Spleen (tissue), 11 donors: ENCODE measurements around the gene POLA2. TPM values are rescaled to one million over a fixed set of nuclear protein-coding genes. Genes with fewer than 3 reads are reported as not detected.

Experiments used
- DNase-seq: peaks from one replicate; pipeline ENCODE4 v3.0.0-alpha.2; 2020
- H3K27ac ChIP-seq, 8 donors: fragments of 200-600 bp; sonication (generic) in 7 of 8; 1 replicate in 4 of 8; 2 replicates in 4 of 8; pipeline versions ENCODE4 v1.5.0 to v1.8.0; 2016 to 2021; ENCODE audit warnings: inconsistent platforms in 4 of 8, mild to moderate bottlenecking in 4 of 8, moderate library complexity in 1 of 8
- H3K27me3 ChIP-seq, 7 donors: fragments of 200-600 bp; sonication (generic) in 6 of 7; replicated peaks in 1 of 7; 1 replicate in 4 of 7; 2 replicates in 3 of 7; pipeline versions ENCODE4 v1.5.0 to v1.8.0; 2016 to 2021; ENCODE audit warnings: inconsistent platforms in 3 of 7, mild to moderate bottlenecking in 1 of 7
- H3K36me3 ChIP-seq, 6 donors: fragments of 200-600 bp; sonication (generic) in 5 of 6; 1 replicate in 4 of 6; 2 replicates in 2 of 6; pipeline versions ENCODE4 v1.5.0 to v1.8.0; 2016 to 2021; ENCODE audit warnings: inconsistent platforms in 2 of 6
- H3K4me1 ChIP-seq, 6 donors: fragments of 200-600 bp; sonication (generic) in 5 of 6; 1 replicate in 3 of 6; 2 replicates in 3 of 6; pipeline versions ENCODE4 v1.5.0 to v1.8.0; 2016 to 2021; ENCODE audit warnings: inconsistent platforms in 3 of 6
- H3K4me3 ChIP-seq, 8 donors: fragments of 200-600 bp; sonication (generic) in 7 of 8; 1 replicate in 4 of 8; 2 replicates in 4 of 8; pipeline versions ENCODE4 v1.5.0 to v1.8.0; 2016 to 2021; ENCODE audit warnings: inconsistent platforms in 4 of 8, mild to moderate bottlenecking in 4 of 8, moderate library complexity in 2 of 8
- H3K9me3 ChIP-seq, 8 donors: fragments of 200-600 bp; sonication (generic) in 7 of 8; 1 replicate in 4 of 8; 2 replicates in 4 of 8; pipeline versions ENCODE4 v1.5.0 to v1.8.0; 2016 to 2021; ENCODE audit warnings: inconsistent platforms in 4 of 8
- CTCF ChIP-seq, 11 experiments: fragments of 200-600 bp in 7 of 11; fragments of 450-650 bp in 4 of 11; sonication (generic) in 4 of 11; IDR thresholded peaks in 8 of 11; conservative IDR thresholded peaks in 3 of 11; 1 replicate in 7 of 11; 2 replicates in 4 of 11; pipeline versions ENCODE4 v1.4.0 to v1.8.0; 2016 to 2021; ENCODE audit warnings: antibody characterized with exemption in 11 of 11, inconsistent platforms in 4 of 11, mild to moderate bottlenecking in 1 of 11
- POLR2A ChIP-seq, 3 donors: fragments of 450-650 bp; IDR thresholded peaks; one replicate each; pipeline ENCODE4 v1.5.1; 2017; ENCODE audit warnings: antibody characterized with exemption in 3 of 3, mild to moderate bottlenecking in 1 of 3
- POLR2AphosphoS5 ChIP-seq, 3 donors: sonication (generic); formaldehyde crosslinking; IDR thresholded peaks; one replicate each; pipeline ENCODE4 v1.5.1; 2017; ENCODE audit warnings: antibody characterized with exemption in 3 of 3
- WGBS, 5 donors: extraction: QIAGEN DNeasy Blood & Tissue Kit in 3 of 5; methylation state at CpG; one replicate each; pipeline versions ENCODE4 v1.1.5 to v1.1.7; 2013 to 2018; 5-methylcytosine and 5-hydroxymethylcytosine counted together
- intact Hi-C: fragments of 100-400 bp; cut with DNase I; formaldehyde crosslinking; loops from one replicate; pipeline ENCODE4 v1.15.0; 2023; ENCODE audit warnings: low total_unique reads
- polyA plus RNA-seq, 3 donors: library from polyadenylated mRNA; stranded (reverse); fragments of 200-250 nt; gene quantifications; one replicate each; pipeline ENCODE4 v1.2.1, GENCODE V29; 2013
- total RNA-seq, 7 donors: library from RNA; depleted of rRNA in 3 of 7; stranded (reverse); fragments of >200 nt in 3 of 7; fragmentation: NEBNext Ultra II Directional in 4 of 7; extraction: Animal tissue kit (Norgen Biotek cat#: 25700) in 4 of 7; gene quantifications; one replicate each; pipeline versions ENCODE4 v1.1.0 to v1.2.1, GENCODE V29; 2016 to 2021
- donor health status: healthy with polysubstance abuse.
- donor health status: DM: no; HTN: no; CAD: no; lungs with moderate emphysema.
- donor health status: DM: no; HTN: no; CAD: no.
- donor health status: Bipolar disorder and iron deficiency.
- donor health status: healthy.
- donor health status: DM: no; HTN: no; CAD: no.
- donor health status: DM: yes; HTN: yes; CAD: no.

POLA2 gene
- total and polyA plus RNA-seq, 10 donors = 9.0 to 25.9 (median 14.1) TPM

DNA sequence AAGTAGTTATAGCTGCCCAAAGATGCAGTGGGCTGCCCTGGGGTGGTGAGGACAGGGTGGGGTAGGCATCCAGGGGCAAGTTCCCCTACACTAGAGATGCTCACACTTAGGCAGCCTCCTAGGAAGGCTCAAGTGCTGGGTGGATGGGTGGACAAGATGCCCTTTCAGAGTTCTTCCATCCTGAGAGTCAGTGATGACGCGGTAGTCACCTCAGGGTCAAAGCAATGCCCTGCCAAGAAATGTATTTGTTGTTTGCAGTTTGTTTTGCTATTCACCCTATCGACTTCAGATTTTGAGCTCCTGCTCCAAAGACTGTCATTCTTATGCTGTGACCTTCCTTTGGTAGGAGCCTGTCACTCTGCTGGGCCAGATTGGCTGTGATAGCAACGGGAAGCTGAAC is 18.9 kb downstream of the POLA2 start:
- Histone ChIP-seq H3K27ac (peak overlapping the region in 5 of 8 donors; percentile 22 to 75 (median 56)), H3K36me3 (peaks cover 3 to 100% (median 59%) of the 10 kb centered on the region in 6 donors), H3K4me1 (peaks cover 4 to 31% (median 20%) of the 10 kb centered on the region in 6 donors), H3K27me3 (no peaks in the 10 kb centered on the region), H3K9me3 (no peaks in the 10 kb centered on the region), H3K4me3 (no peak overlapping the region)
- TF ChIP-seq POLR2AphosphoS5 (IDR thresholded peaks at IDR 0.05) (no peak), POLR2A (IDR thresholded peaks at IDR 0.05) (no peak), CTCF (IDR thresholded peaks at IDR 0.05 in 8 of 11, conservative IDR thresholded peaks at IDR 0.05 in 3 of 11) (no peak)
- 81 to 95% (median 87%) methylated on average over 4 of the region's 4 CpGs for WGBS, 5 donors
- no peak for DNase-seq
- intact Hi-C loops = no loop called here

DNA sequence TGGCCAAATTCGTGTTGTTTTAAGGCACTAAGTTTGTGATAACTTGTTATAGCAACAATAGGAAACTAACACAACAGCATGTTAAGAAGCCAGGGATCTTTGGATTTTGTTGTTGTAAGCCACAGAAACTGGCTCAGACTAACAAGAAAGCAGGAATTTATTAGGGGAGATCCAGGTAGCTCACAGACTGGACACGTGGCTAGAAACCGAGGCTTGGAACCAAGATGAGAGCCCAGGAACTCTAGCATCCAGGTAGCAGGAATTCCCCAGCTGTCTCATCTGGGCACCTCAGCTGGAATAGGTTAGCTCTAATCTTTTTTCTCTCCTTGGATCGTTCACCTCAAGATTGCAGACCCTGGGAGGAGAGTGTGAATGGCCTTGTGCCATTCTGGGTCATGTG is 24.9 kb downstream of the POLA2 start:
- H3K4me1 ChIP-seq = peaks cover 3 to 35% (median 26%) of the 10 kb centered on the region in 6 donors
- TF ChIP-seq POLR2A (IDR thresholded peaks at IDR 0.05) = no peak
- TF ChIP-seq CTCF (IDR thresholded peaks at IDR 0.05 in 8 of 11, conservative IDR thresholded peaks at IDR 0.05 in 3 of 11) = no peak
- no peak for TF ChIP-seq POLR2AphosphoS5 (IDR thresholded peaks at IDR 0.05)
- 83 to 90% (median 89%) methylated on average over 4 of the region's 4 CpGs for WGBS, 5 donors
- no peak for DNase-seq
- intact Hi-C loops = no loop called here
- no peak overlapping the region for H3K27ac ChIP-seq
- H3K9me3 ChIP-seq = no peaks in the 10 kb centered on the region
- H3K4me3 ChIP-seq = no peak overlapping the region
- H3K36me3 ChIP-seq = peaks cover 3 to 100% (median 49%) of the 10 kb centered on the region in 6 donors
- H3K27me3 ChIP-seq = no peaks in the 10 kb centered on the region

DNA sequence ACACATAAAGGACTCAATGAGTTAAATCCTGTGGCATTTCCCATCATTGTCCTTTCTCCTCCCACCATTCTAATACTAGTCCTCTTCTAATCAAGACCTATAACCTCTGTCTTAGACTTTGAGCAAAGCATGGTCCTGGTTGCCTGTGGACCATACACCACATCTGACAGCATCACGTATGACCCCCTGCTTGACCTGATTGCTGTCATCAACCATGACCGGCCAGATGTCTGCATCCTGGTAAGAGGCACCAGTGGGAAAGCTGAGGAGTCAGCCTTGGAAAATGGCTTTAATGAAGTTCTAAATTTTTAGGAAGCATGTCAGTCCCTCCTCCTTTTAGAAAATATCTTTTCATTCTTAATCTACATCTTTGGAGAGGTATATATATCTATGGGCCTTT is 25.8 kb downstream of the POLA2 start:
- Histone ChIP-seq H3K9me3 (no peaks in the 10 kb centered on the region), H3K36me3 (peaks cover 3 to 100% (median 40%) of the 10 kb centered on the region in 6 donors), H3K4me3 (no peak overlapping the region), H3K4me1 (peaks cover 9 to 44% (median 35%) of the 10 kb centered on the region in 6 donors), H3K27ac (no peak overlapping the region), H3K27me3 (no peaks in the 10 kb centered on the region)
- 92 to 100% (median 93%) methylated on average over 2 of the region's 2 CpGs for WGBS, 5 donors
- DNase-seq = no peak
- intact Hi-C loops = no loop called here
- no peak for TF ChIP-seq POLR2A (IDR thresholded peaks at IDR 0.05)
- TF ChIP-seq CTCF (IDR thresholded peaks at IDR 0.05 in 8 of 11, conservative IDR thresholded peaks at IDR 0.05 in 3 of 11) = no peak
- TF ChIP-seq POLR2AphosphoS5 (IDR thresholded peaks at IDR 0.05) = no peak

GRCh38 chr11:65288706-65289536 is 27.2 kb downstream of the POLA2 start:
- Histone ChIP-seq H3K27ac (peak overlapping the region in 5 of 8 donors; percentile 86 to 95 (median 88)), H3K4me3 (no peak overlapping the region), H3K4me1 (peaks cover 12 to 57% (median 45%) of the 10 kb centered on the region in 6 donors), H3K36me3 (peaks cover 3 to 100% (median 36%) of the 10 kb centered on the region in 6 donors), H3K9me3 (no peaks in the 10 kb centered on the region), H3K27me3 (no peaks in the 10 kb centered on the region)
- WGBS, 5 donors = 72 to 77% (median 76%) methylated on average over 6 of the region's 6 CpGs
- no peak for TF ChIP-seq POLR2AphosphoS5 (IDR thresholded peaks at IDR 0.05)
- no peak for TF ChIP-seq POLR2A (IDR thresholded peaks at IDR 0.05)
- TF ChIP-seq CTCF (IDR thresholded peaks at IDR 0.05 in 8 of 11, conservative IDR thresholded peaks at IDR 0.05 in 3 of 11) = no peak
- intact Hi-C loops = no loop called here
- DNase-seq = no peak
